Neural cell (in vitro differentiated cells): Measurements from ENCODE around the gene COX7A2L. TPM values are rescaled to one million over a fixed set of nuclear protein-coding genes. Genes with fewer than 3 reads are reported as not detected.

Source experiments
- H2AFZ ChIP-seq: fragments of 200-600, 300-800 bp; sonication (generic), shearing (Covaris generic); 2 replicates; pipeline ENCODE4 v1.6.0; 2014; ENCODE audit warnings: low read depth, mild to moderate bottlenecking, antibody characterized with exemption, low read length, moderate library complexity
- H3F3A ChIP-seq: fragments of 200-600 bp; shearing (Covaris generic); 2 replicates; pipeline ENCODE4 v1.6.1; 2016; ENCODE audit warnings: mild to moderate bottlenecking, moderate library complexity, mixed read lengths, antibody characterized with exemption, low read length; ENCODE audit not compliant: insufficient read depth, poor library complexity, severe bottlenecking
- H3K27ac ChIP-seq: fragments of 200-600, 300-800 bp; sonication (generic), shearing (Covaris generic); 2 replicates; pipeline ENCODE4 v1.5.1; 2014; ENCODE audit warnings: mild to moderate bottlenecking, low read length, moderate library complexity
- H3K27me3 ChIP-seq: fragments of 300-800, 200-600 bp; sonication (generic), shearing (Covaris generic); 2 replicates; pipeline ENCODE4 v1.6.0; 2014; ENCODE audit warnings: mild to moderate bottlenecking, low read depth, low read length, moderate library complexity; ENCODE audit not compliant: insufficient read depth
- H3K36me3 ChIP-seq: fragments of 300-800, 200-600 bp; sonication (generic), shearing (Covaris generic); 2 replicates; pipeline ENCODE4 v1.5.1; 2014; ENCODE audit warnings: mild to moderate bottlenecking, antibody characterized with exemption, low read length, moderate library complexity; ENCODE audit not compliant: insufficient read depth
- H3K4me2 ChIP-seq: fragments of 300-800, 200-600 bp; sonication (generic), shearing (Covaris generic); 2 replicates; pipeline ENCODE4 v1.6.0; 2014; ENCODE audit warnings: mild to moderate bottlenecking, low read length
- H3K4me3 ChIP-seq: fragments of 300-800, 200-600 bp; sonication (generic), shearing (Covaris generic); 2 replicates; pipeline ENCODE4 v1.5.1; 2014; ENCODE audit warnings: mild to moderate bottlenecking, low read length, moderate library complexity
- H3K79me2 ChIP-seq: fragments of 200-600 bp; shearing (Covaris generic); replicated peaks from 2 replicates; pipeline ENCODE4 v1.6.0; 2014; ENCODE audit warnings: mild to moderate bottlenecking, low read length, moderate library complexity; ENCODE audit not compliant: insufficient read depth
- H3K9ac ChIP-seq: fragments of 300-800, 200-600 bp; sonication (generic), shearing (Covaris generic); 2 replicates; pipeline ENCODE4 v1.6.1; 2016; ENCODE audit warnings: mild to moderate bottlenecking, low read length, mixed read lengths
- H3K9me2 ChIP-seq: fragments of 200-600 bp; shearing (Covaris generic); 2 replicates; pipeline ENCODE4 v1.6.1; 2016; ENCODE audit warnings: mild to moderate bottlenecking, low read length, mixed read lengths; ENCODE audit not compliant: insufficient read depth
- H3K9me3 ChIP-seq: fragments of 200-600, 300-800 bp; sonication (generic), shearing (Covaris generic); 2 replicates; pipeline ENCODE4 v1.6.1; 2016; ENCODE audit warnings: mild to moderate bottlenecking, mixed run types, low read length, moderate library complexity, mixed read lengths
- H4K20me1 ChIP-seq: fragments of 200-600 bp; shearing (Covaris generic); 2 replicates; pipeline ENCODE4 v1.6.1; 2016; ENCODE audit warnings: mild to moderate bottlenecking, mixed run types; ENCODE audit not compliant: insufficient read depth
- EP300 ChIP-seq: fragments of 450-650 bp; conservative IDR thresholded peaks from 2 replicates; pipeline ENCODE4 v1.6.1; 2014; ENCODE audit warnings: antibody characterized with exemption, mild to moderate bottlenecking, moderate library complexity; ENCODE audit not compliant: poor library complexity, severe bottlenecking
- EZH2 ChIP-seq: fragments of 200-600, 300-800 bp; shearing (Covaris generic), sonication (generic); IDR thresholded peaks from 2 replicates; pipeline ENCODE4 v1.6.1; 2014; ENCODE audit warnings: antibody characterized with exemption, low read length, borderline replicate concordance, mild to moderate bottlenecking; ENCODE audit not compliant: insufficient read depth, poor library complexity, severe bottlenecking
- MXI1 ChIP-seq: fragments of 450-650 bp; conservative IDR thresholded peaks from 2 replicates; pipeline ENCODE4 v1.6.1; 2014; ENCODE audit warnings: antibody characterized with exemption, mild to moderate bottlenecking; ENCODE audit not compliant: poor library complexity, severe bottlenecking
- POLR2AphosphoS5 ChIP-seq: IDR thresholded peaks from 2 replicates; pipeline ENCODE4 v1.6.1; 2012
- RAD21 ChIP-seq: fragments of 450-650 bp; conservative IDR thresholded peaks from 2 replicates; pipeline ENCODE4 v1.6.1; 2014; ENCODE audit warnings: antibody characterized with exemption, mild to moderate bottlenecking, moderate library complexity
- SMC3 ChIP-seq: fragments of 450-650 bp; conservative IDR thresholded peaks from 2 replicates; pipeline ENCODE4 v1.6.1; 2014; ENCODE audit warnings: antibody characterized with exemption, mild to moderate bottlenecking, moderate library complexity; ENCODE audit not compliant: poor library complexity
- TAF1 ChIP-seq: IDR thresholded peaks from 2 replicates; pipeline ENCODE4 v1.6.1; 2012; ENCODE audit warnings: low read depth
- polyA plus RNA-seq: library from polyadenylated mRNA; depleted of rRNA; stranded (reverse); fragments of >200 nt; gene quantifications from 2 replicates; pipeline ENCODE4 v1.2.3, GENCODE V29; 2014
- TF ChIP-seq, protein P1 (sequence below): fragments of 450-650 bp; IDR thresholded peaks from 2 replicates; pipeline ENCODE4 v1.5.1; 2014; ENCODE audit warnings: antibody characterized with exemption, mild to moderate bottlenecking, moderate library complexity; ENCODE audit not compliant: poor library complexity, severe bottlenecking
- TF ChIP-seq, protein P2 (sequence below): IDR thresholded peaks from 2 replicates; pipeline ENCODE4 v1.6.1; 2012; ENCODE audit warnings: borderline replicate concordance

The COX7A2L gene
- polyA plus RNA-seq, 1 donor from 2014 or later, result 425 TPM

DNA sequence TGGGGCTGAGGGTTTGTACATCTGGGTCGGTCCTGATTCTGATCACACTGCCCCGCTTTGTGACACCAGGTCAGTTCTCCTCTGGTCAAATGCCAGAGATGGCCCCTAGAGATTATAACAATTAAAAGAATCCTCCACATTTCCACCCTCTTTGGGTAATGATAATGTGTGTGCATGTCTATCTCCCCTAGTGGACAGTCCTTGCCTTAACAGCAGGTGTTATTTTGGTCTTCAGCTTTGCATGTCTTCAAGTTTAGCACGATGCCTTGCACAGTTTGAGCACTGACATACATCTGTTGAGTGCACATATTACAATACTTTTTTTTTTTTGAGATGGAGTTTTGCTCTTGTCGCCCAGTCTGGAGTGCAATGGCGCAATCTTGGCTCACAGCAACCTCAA is 25.7 kb upstream of the COX7A2L start:
- no peaks in the 10 kb centered on the region for H3K9me2 ChIP-seq
- no peak overlapping the region for H2AFZ ChIP-seq
- no peaks in the 10 kb centered on the region for H3K27me3 ChIP-seq
- no peaks in the 10 kb centered on the region for H3K79me2 ChIP-seq
- no peaks in the 10 kb centered on the region for H3K9me3 ChIP-seq
- H3F3A ChIP-seq, result no peaks in the 10 kb centered on the region
- H3K4me3 ChIP-seq, result no peak overlapping the region
- no peak overlapping the region for H3K9ac ChIP-seq
- no peak overlapping the region for H3K27ac ChIP-seq
- TF ChIP-seq SMC3 (no peak), MXI1 (no peak), POLR2AphosphoS5 (no peak), EZH2 (no peak), RAD21 (no peak), EP300 (no peak), TAF1 (no peak)
- TF ChIP-seq, protein P1, sequence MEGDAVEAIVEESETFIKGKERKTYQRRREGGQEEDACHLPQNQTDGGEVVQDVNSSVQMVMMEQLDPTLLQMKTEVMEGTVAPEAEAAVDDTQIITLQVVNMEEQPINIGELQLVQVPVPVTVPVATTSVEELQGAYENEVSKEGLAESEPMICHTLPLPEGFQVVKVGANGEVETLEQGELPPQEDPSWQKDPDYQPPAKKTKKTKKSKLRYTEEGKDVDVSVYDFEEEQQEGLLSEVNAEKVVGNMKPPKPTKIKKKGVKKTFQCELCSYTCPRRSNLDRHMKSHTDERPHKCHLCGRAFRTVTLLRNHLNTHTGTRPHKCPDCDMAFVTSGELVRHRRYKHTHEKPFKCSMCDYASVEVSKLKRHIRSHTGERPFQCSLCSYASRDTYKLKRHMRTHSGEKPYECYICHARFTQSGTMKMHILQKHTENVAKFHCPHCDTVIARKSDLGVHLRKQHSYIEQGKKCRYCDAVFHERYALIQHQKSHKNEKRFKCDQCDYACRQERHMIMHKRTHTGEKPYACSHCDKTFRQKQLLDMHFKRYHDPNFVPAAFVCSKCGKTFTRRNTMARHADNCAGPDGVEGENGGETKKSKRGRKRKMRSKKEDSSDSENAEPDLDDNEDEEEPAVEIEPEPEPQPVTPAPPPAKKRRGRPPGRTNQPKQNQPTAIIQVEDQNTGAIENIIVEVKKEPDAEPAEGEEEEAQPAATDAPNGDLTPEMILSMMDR, result no peak
- TF ChIP-seq, protein P2, sequence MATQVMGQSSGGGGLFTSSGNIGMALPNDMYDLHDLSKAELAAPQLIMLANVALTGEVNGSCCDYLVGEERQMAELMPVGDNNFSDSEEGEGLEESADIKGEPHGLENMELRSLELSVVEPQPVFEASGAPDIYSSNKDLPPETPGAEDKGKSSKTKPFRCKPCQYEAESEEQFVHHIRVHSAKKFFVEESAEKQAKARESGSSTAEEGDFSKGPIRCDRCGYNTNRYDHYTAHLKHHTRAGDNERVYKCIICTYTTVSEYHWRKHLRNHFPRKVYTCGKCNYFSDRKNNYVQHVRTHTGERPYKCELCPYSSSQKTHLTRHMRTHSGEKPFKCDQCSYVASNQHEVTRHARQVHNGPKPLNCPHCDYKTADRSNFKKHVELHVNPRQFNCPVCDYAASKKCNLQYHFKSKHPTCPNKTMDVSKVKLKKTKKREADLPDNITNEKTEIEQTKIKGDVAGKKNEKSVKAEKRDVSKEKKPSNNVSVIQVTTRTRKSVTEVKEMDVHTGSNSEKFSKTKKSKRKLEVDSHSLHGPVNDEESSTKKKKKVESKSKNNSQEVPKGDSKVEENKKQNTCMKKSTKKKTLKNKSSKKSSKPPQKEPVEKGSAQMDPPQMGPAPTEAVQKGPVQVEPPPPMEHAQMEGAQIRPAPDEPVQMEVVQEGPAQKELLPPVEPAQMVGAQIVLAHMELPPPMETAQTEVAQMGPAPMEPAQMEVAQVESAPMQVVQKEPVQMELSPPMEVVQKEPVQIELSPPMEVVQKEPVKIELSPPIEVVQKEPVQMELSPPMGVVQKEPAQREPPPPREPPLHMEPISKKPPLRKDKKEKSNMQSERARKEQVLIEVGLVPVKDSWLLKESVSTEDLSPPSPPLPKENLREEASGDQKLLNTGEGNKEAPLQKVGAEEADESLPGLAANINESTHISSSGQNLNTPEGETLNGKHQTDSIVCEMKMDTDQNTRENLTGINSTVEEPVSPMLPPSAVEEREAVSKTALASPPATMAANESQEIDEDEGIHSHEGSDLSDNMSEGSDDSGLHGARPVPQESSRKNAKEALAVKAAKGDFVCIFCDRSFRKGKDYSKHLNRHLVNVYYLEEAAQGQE, result no peak
- H4K20me1 ChIP-seq, result no peaks in the 10 kb centered on the region
- no peak overlapping the region for H3K4me2 ChIP-seq
- H3K36me3 ChIP-seq, result no peaks in the 10 kb centered on the region

DNA sequence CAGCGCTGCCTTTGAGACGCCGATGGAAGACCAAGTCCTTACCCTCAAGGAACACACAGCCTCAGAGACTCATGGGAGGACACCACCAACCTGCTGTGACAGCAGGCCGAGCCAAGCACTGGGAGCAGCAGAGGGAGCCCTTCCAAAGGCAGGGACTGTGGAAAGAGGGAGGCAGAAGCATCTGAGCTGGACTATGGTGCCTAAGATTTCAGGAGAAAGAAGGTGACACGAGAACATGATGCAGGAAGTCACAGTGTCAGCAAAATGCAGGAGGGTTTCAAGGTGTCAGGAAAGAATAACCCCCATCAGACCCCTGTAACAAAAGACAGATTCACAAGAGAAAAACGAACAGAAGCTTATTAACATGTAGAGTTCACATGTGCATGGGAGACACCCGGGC is 24.2 kb upstream of the COX7A2L start:
- Histone ChIP-seq H3K36me3 (no peaks in the 10 kb centered on the region), H2AFZ (no peak overlapping the region), H3K4me2 (no peak overlapping the region), H3K27me3 (no peaks in the 10 kb centered on the region), H3F3A (no peaks in the 10 kb centered on the region), H3K27ac (no peak overlapping the region), H3K4me3 (no peak overlapping the region), H4K20me1 (no peaks in the 10 kb centered on the region), H3K9me2 (no peaks in the 10 kb centered on the region), H3K79me2 (no peaks in the 10 kb centered on the region), H3K9me3 (no peaks in the 10 kb centered on the region), H3K9ac (no peak overlapping the region)
- TF ChIP-seq MXI1 (no peak), EZH2 (no peak), TAF1 (no peak), EP300 (no peak), RAD21 (no peak), POLR2AphosphoS5 (no peak), SMC3 (no peak)
- TF ChIP-seq, protein P1, result peak; percentile 39
- TF ChIP-seq, protein P2, result no peak
